ENCODE measurements around the gene ROR2.

Gene ROR2

GRCh38 chr9:91902475-91903125 is 47.4 kb downstream of the ROR2 start:
- DNase-seq (no peak), ATAC-seq (no peak)
- Mint-ChIP-seq H3K27me3 (peaks cover 5% of the 10 kb centered on the region), H3K4me1 (peaks cover 7% of the 10 kb centered on the region), H3K9me3 (no peaks in the 10 kb centered on the region), H3K4me3 (no peak overlapping the region), H3K27ac (no peak overlapping the region)

- DNase-seq (no peak), ATAC-seq (no peak)
- Mint-ChIP-seq H3K4me3 (no peak overlapping the region), H3K27me3 (peaks cover 18% of the 10 kb centered on the region), H3K9me3 (no peaks in the 10 kb centered on the region), H3K27ac (no peak overlapping the region), H3K4me1 (no peaks in the 10 kb centered on the region)
Measured at GRCh38 chr9:91900797-91901177, 49.2 kb downstream of the ROR2 start.

- Mint-ChIP-seq H3K9me3 (no peaks in the 10 kb centered on the region), H3K27ac (no peak overlapping the region), H3K4me3 (no peak overlapping the region), H3K27me3 (peaks cover 18% of the 10 kb centered on the region), H3K4me1 (no peaks in the 10 kb centered on the region)
- ATAC-seq: no peak
- no peak for DNase-seq
Measured at GRCh38 chr9:91900055-91900796, 49.8 kb downstream of the ROR2 start.

GRCh38 chr9:91899594-91899993 is 50.4 kb downstream of the ROR2 start:
- Mint-ChIP-seq H3K4me3 (no peak overlapping the region), H3K9me3 (no peaks in the 10 kb centered on the region), H3K27me3 (peaks cover 18% of the 10 kb centered on the region), H3K27ac (no peak overlapping the region), H3K4me1 (no peaks in the 10 kb centered on the region)
- DNase-seq: no peak
- no peak for ATAC-seq

GRCh38 chr9:91899219-91899563 is 50.8 kb downstream of the ROR2 start:
- Mint-ChIP-seq H3K27ac (no peak overlapping the region), H3K27me3 (peaks cover 20% of the 10 kb centered on the region), H3K9me3 (no peaks in the 10 kb centered on the region), H3K4me3 (no peak overlapping the region), H3K4me1 (no peaks in the 10 kb centered on the region)
- ATAC-seq (no peak), DNase-seq (no peak)

GRCh38 chr9:91898451-91899218 is 51.4 kb downstream of the ROR2 start:
- no peaks in the 10 kb centered on the region for H3K9me3 Mint-ChIP-seq
- DNase-seq (no peak), ATAC-seq (no peak)
- H3K27me3 Mint-ChIP-seq: peaks cover 26% of the 10 kb centered on the region
- no peak overlapping the region for H3K4me3 Mint-ChIP-seq
- H3K27ac Mint-ChIP-seq: no peak overlapping the region
- no peaks in the 10 kb centered on the region for H3K4me1 Mint-ChIP-seq

- Mint-ChIP-seq H3K27me3 (peaks cover 27% of the 10 kb centered on the region), H3K9me3 (no peaks in the 10 kb centered on the region), H3K4me3 (no peak overlapping the region), H3K4me1 (no peaks in the 10 kb centered on the region), H3K27ac (no peak overlapping the region)
- DNase-seq: no peak
- no peak for ATAC-seq
Measured at GRCh38 chr9:91897201-91897600, 52.8 kb downstream of the ROR2 start.

- ATAC-seq (no peak), DNase-seq (no peak)
- Mint-ChIP-seq H3K4me3 (no peak overlapping the region), H3K27ac (no peak overlapping the region), H3K4me1 (no peaks in the 10 kb centered on the region), H3K27me3 (peaks cover 27% of the 10 kb centered on the region), H3K9me3 (no peaks in the 10 kb centered on the region)
Measured at GRCh38 chr9:91896513-91897121, 53.4 kb downstream of the ROR2 start.

GRCh38 chr9:91896097-91896496 is 53.9 kb downstream of the ROR2 start:
- H3K27ac Mint-ChIP-seq: no peak overlapping the region
- H3K27me3 Mint-ChIP-seq: peaks cover 27% of the 10 kb centered on the region
- no peaks in the 10 kb centered on the region for H3K4me1 Mint-ChIP-seq
- no peaks in the 10 kb centered on the region for H3K9me3 Mint-ChIP-seq
- ATAC-seq (no peak), DNase-seq (no peak)
- no peak overlapping the region for H3K4me3 Mint-ChIP-seq

- no peak for ATAC-seq
Measured at GRCh38 chr9:91894536-91894935, 55.5 kb downstream of the ROR2 start.

GRCh38 chr9:91894023-91894422 is 56.0 kb downstream of the ROR2 start:
- H3K27ac Mint-ChIP-seq: no peak overlapping the region
- H3K4me1 Mint-ChIP-seq: no peaks in the 10 kb centered on the region
- no peaks in the 10 kb centered on the region for H3K9me3 Mint-ChIP-seq
- DNase-seq (no peak), ATAC-seq (no peak)
- peaks cover 29% of the 10 kb centered on the region for H3K27me3 Mint-ChIP-seq
- H3K4me3 Mint-ChIP-seq: no peak overlapping the region

More at GRCh38 chr9:91894536-91894935, 55.5 kb downstream of the ROR2 start:
- Mint-ChIP-seq H3K27me3 (peaks cover 27% of the 10 kb centered on the region), H3K27ac (peak overlapping the region in 1 of 2 donors; percentile 36), H3K9me3 (no peaks in the 10 kb centered on the region), H3K4me1 (no peaks in the 10 kb centered on the region), H3K4me3 (no peak overlapping the region)
- DNase-seq: no peak

- H3K9me3 Mint-ChIP-seq: no peaks in the 10 kb centered on the region
- peaks cover 38% of the 10 kb centered on the region for H3K27me3 Mint-ChIP-seq
- peak overlapping the region in 1 of 2 donors; percentile 24 for H3K27ac Mint-ChIP-seq
- DNase-seq (no peak), ATAC-seq (no peak)
- no peaks in the 10 kb centered on the region for H3K4me1 Mint-ChIP-seq
- no peak overlapping the region for H3K4me3 Mint-ChIP-seq
Measured at GRCh38 chr9:91891915-91892314, 58.1 kb downstream of the ROR2 start.

- Mint-ChIP-seq H3K27me3 (peaks cover 28% of the 10 kb centered on the region), H3K27ac (no peak overlapping the region), H3K4me1 (no peaks in the 10 kb centered on the region), H3K9me3 (no peaks in the 10 kb centered on the region), H3K4me3 (no peak overlapping the region)
- DNase-seq (no peak), ATAC-seq (no peak)
Measured at GRCh38 chr9:91890662-91891061, 59.4 kb downstream of the ROR2 start.

- no peak overlapping the region for H3K27ac Mint-ChIP-seq
- no peak for DNase-seq
- H3K4me1 Mint-ChIP-seq: no peaks in the 10 kb centered on the region
- no peaks in the 10 kb centered on the region for H3K9me3 Mint-ChIP-seq
- H3K4me3 Mint-ChIP-seq: no peak overlapping the region
- peaks cover 28% of the 10 kb centered on the region for H3K27me3 Mint-ChIP-seq
- ATAC-seq: no peak
Measured at GRCh38 chr9:91889161-91889911, 60.7 kb downstream of the ROR2 start.

GRCh38 chr9:91886414-91887076 is 63.5 kb downstream of the ROR2 start:
- no peak for ATAC-seq
- Mint-ChIP-seq H3K9me3 (no peaks in the 10 kb centered on the region), H3K27ac (no peak overlapping the region), H3K4me1 (no peaks in the 10 kb centered on the region), H3K27me3 (peaks cover 14% of the 10 kb centered on the region), H3K4me3 (no peak overlapping the region)
- DNase-seq: no peak

Data from stimulated activated naive CD8-positive, alpha-beta T cell treated with anti-CD3 and anti-CD28 coated beads, Interleukin-15, amount 100 ng/mL, for 72 hours (primary cell).